Astrocyte (in vitro differentiated cells and primary cell): Measurements from ENCODE around the gene NHLRC1. TPM values are rescaled to one million over a fixed set of nuclear protein-coding genes. Genes with fewer than 3 reads are reported as not detected.

Experiments
- total RNA-seq: library from RNA; stranded (reverse); gene quantifications from 2 replicates; pipeline ENCODE4 v1.2.1, GENCODE V29; 2021

Gene NHLRC1
- total RNA-seq, 1 donor from 2014 or later, result not detected

Other genes with a start within 250 kb of the NHLRC1 start
- 38.1 and 38.4 TPM in 2 replicates for gene KIF13A, start 135.0 kb downstream of the NHLRC1 start, total RNA-seq
- 10.5 and 11.7 TPM in 2 replicates for gene TPMT, start 32.4 kb upstream of the NHLRC1 start, total RNA-seq
- 16.5 and 19.0 TPM in 2 replicates for gene KDM1B, start 32.7 kb upstream of the NHLRC1 start, total RNA-seq
- 35.2 and 39.9 TPM in 2 replicates for gene DEK, start 141.9 kb upstream of the NHLRC1 start, total RNA-seq